Activated naive CD4-positive, alpha-beta T cell treated with anti-CD3 and anti-CD28 coated beads for 36 hours (primary cell): ENCODE measurements around the gene TPST2. TPM values are rescaled to one million over a fixed set of nuclear protein-coding genes. Genes with fewer than 3 reads are reported as not detected.

Source experiments
- CTCF ChIA-PET: fragments of 350-600 bp; sonication (Branson Sonifier 250); formaldehyde crosslinking; loops from one replicate; lab custom pipeline; 2021; ENCODE audit warnings: antibody characterized with exemption; lab: Charles Lee
- DNase-seq: peaks from one replicate; pipeline ENCODE4 v3.0.0-alpha.2; 2020
- H3K27ac Mint-ChIP-seq: one replicate; pipeline ENCODE4 v1.8.0; 2021; ENCODE audit warnings: mild to moderate bottlenecking, mixed read lengths
- H3K27me3 Mint-ChIP-seq: one replicate; pipeline ENCODE4 v1.8.0; 2021; ENCODE audit warnings: low read depth, mixed read lengths
- H3K36me3 Mint-ChIP-seq: one replicate; pipeline ENCODE4 v1.8.0; 2021; ENCODE audit warnings: low read depth, mixed read lengths
- H3K4me1 Mint-ChIP-seq: one replicate; pipeline ENCODE4 v1.8.0; 2021; ENCODE audit warnings: low read depth, mixed read lengths
- H3K4me3 Mint-ChIP-seq: one replicate; pipeline ENCODE4 v1.8.0; 2021; ENCODE audit warnings: mild to moderate bottlenecking, moderate library complexity, mixed read lengths
- H3K9me3 Mint-ChIP-seq: one replicate; pipeline ENCODE4 v1.8.0; 2021; ENCODE audit warnings: mixed read lengths
- intact Hi-C: fragments of 100-400 bp; cut with micrococcal nuclease; formaldehyde crosslinking; loops from one replicate; pipeline ENCODE4 v1.15.1; 2023
- total RNA-seq, 2 experiments: library from RNA; stranded (reverse); gene quantifications; one replicate each; pipeline ENCODE4 v1.2.3, GENCODE V29; 2021

TPST2 gene
- total RNA-seq, 2 experiments from 2014 or later: 21.0 to 21.9 TPM

DNA sequence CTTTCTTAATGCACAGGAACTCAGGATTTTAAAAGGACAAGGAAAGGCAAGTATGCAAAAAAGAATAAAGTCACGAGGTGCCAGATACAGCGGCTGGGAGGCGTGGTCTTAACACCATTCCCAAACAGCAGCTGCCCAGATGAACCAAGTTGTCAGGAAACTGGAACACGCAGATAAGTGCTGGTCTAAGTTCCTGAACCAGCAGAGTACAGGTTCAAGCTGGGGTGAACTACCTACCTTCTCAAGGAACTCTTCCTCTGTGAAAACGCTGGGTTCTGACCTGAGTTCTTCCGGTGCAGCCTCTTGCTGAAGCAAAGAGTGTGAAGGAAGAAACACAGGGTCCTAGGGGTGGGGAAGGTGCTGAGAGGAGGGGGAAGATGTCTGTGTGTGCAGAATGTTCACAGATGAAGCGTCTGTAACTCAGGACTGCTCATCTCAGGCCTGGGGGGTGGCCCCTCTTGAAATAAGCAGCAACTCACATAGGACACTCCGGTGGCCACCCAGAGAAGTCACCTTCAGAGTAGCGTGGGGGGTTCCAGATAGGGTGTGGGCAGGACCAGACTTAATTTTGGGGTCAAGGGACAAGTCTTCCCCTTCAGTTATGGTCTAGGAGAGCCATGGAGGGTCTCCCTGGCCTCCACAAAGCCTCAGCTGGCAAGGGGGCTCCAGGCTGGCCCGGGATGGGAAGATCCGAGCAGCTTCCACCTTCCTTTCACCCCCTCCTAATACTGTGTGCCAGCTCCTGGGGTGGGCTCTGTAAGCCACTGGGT is 3.2 kb downstream of the TPST2 start:
- CTCF ChIA-PET: interaction anchor here (0.8 to 1.0 kb wide), 2 partner anchors 15 to 42 kb away, joined by 3 read pairs; no protein-coding TSS in a partner anchor
- intact Hi-C loops: loop anchor here (5.0 kb wide), 1 partner anchor 74 kb away; the partner anchor contains the start of gene TFIP11
- Mint-ChIP-seq H3K27me3 (no peaks in the 10 kb centered on the region), H3K4me1 (peaks cover 33% of the 10 kb centered on the region), H3K4me3 (no peak overlapping the region), H3K27ac (no peak overlapping the region), H3K36me3 (peaks cover 1% of the 10 kb centered on the region), H3K9me3 (peaks cover 4% of the 10 kb centered on the region)
- peak; percentile 21 for DNase-seq

DNA sequence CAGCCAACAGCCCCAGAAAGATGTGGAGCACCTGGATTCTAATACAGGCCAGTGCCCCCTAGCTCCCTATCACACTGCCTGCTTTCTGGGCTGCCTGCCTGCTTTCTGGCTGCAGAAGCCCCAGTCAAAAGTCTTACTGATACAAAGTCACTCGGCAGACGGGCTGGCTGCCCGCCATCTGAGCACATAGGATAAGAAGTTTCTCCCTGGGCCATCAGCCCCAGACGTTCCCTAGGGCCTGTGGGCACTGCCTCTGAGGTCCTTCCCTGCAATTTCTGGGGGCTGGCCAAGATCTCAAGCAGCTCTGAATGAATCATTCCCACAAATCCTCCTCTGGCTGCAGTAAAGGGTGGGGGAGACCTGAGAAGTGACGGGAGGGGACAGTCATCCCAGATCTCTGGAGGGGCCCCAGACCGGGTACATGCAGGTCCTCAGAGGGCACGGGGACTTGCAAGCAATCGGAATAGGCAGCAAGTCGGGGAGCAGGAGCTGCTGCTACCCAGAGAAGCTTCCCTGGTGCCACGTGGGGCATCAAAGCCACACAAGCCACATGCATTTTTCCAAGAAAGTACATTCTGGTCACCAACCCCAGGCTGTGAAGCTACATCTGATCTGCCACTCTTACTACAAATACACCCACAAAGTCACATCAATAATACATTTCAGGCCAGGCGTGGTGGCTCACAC is 4.7 kb downstream of the TPST2 start:
- H3K4me3 Mint-ChIP-seq: no peak overlapping the region
- intact Hi-C loops: loop anchor here (5.0 kb wide), 1 partner anchor 73 kb away; the partner anchor contains the start of gene TFIP11
- H3K9me3 Mint-ChIP-seq: peaks cover 4% of the 10 kb centered on the region
- no peak overlapping the region for H3K27ac Mint-ChIP-seq
- no peak for DNase-seq
- H3K36me3 Mint-ChIP-seq: peaks cover 1% of the 10 kb centered on the region
- no peaks in the 10 kb centered on the region for H3K27me3 Mint-ChIP-seq
- CTCF ChIA-PET: interaction anchor here (0.6 kb wide), 1 partner anchor 216 kb away, joined by 3 read pairs; no protein-coding TSS in a partner anchor
- H3K4me1 Mint-ChIP-seq: peaks cover 41% of the 10 kb centered on the region

DNA sequence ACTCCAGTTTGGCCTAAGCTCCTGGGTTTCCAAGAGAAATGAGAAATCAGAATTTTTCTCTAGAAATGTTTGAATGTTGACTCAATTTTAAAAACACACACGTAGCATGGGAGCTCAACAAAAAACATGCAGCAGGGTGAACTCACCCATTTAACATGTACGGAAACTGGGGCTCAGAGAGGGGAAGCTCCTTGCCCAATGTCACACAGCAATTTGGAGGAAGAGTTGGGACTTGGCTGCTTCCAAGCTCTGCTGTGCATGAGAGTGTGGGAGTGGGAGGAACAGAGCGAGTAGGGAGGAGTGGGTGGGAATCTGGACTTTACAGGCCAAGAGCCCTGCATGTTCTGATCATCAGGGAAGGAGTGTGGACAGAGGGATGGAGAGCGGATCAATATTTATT is 5.9 kb downstream of the TPST2 start:
- Mint-ChIP-seq H3K4me3 (no peak overlapping the region), H3K36me3 (peaks cover 1% of the 10 kb centered on the region), H3K4me1 (peaks cover 51% of the 10 kb centered on the region), H3K27me3 (no peaks in the 10 kb centered on the region), H3K27ac (no peak overlapping the region), H3K9me3 (peaks cover 4% of the 10 kb centered on the region)
- CTCF ChIA-PET: no interaction called here
- intact Hi-C loops: no loop called here
- no peak for DNase-seq

DNA sequence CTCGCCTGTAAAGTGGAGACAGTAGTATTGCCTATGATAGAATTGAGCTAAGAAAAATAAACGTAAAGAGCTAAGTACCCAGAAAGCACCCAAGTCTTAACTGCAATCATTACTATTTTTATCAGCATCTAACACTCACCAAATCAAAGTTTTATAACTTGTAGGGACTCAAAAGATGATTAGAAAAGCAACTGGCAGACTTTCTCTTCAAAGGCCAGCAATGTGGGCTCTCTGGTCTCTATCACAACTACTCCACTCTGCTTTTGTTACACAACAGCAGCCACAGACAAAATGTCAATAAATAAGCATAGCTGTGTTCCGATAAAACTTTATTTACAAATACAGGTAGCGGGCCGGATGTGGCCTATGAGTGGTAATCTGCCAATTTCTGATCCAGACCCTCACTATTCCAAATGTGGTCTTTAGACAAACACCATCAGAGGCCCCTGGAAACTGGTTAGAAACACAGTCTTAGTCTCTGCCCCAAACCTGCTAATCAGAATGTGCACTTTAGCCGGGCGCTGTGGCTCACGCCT is 8.2 kb downstream of the TPST2 start:
- peaks cover under 1% of the 10 kb centered on the region for H3K36me3 Mint-ChIP-seq
- intact Hi-C loops: no loop called here
- H3K9me3 Mint-ChIP-seq: no peaks in the 10 kb centered on the region
- DNase-seq: no peak
- CTCF ChIA-PET: no interaction called here
- no peaks in the 10 kb centered on the region for H3K27me3 Mint-ChIP-seq
- no peak overlapping the region for H3K4me3 Mint-ChIP-seq
- no peak overlapping the region for H3K27ac Mint-ChIP-seq
- H3K4me1 Mint-ChIP-seq: peaks cover 39% of the 10 kb centered on the region

DNA sequence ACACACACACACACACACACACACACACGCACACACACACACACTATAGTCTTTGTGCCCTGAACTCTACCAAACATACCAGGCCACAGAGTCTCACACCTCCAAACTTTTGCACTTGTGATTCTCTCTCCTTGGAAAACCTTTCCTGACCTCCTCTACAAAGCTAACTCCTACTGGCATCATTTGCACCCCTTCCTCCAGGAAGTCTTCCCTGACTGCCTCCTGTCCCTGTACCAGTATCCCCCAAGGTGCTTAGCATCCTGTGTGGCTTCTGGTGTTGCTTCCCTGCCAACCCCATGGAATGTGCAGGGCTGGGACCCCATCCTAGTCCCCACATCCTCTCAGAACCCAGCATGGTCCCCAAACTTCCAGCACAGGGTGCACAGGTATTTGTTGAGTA is 8.9 kb downstream of the TPST2 start:
- DNase-seq: no peak
- H3K4me1 Mint-ChIP-seq: peaks cover 38% of the 10 kb centered on the region
- intact Hi-C loops: no loop called here
- H3K4me3 Mint-ChIP-seq: no peak overlapping the region
- no peaks in the 10 kb centered on the region for H3K27me3 Mint-ChIP-seq
- CTCF ChIA-PET: no interaction called here
- H3K9me3 Mint-ChIP-seq: no peaks in the 10 kb centered on the region
- H3K36me3 Mint-ChIP-seq: peaks cover 4% of the 10 kb centered on the region
- H3K27ac Mint-ChIP-seq: no peak overlapping the region

DNA sequence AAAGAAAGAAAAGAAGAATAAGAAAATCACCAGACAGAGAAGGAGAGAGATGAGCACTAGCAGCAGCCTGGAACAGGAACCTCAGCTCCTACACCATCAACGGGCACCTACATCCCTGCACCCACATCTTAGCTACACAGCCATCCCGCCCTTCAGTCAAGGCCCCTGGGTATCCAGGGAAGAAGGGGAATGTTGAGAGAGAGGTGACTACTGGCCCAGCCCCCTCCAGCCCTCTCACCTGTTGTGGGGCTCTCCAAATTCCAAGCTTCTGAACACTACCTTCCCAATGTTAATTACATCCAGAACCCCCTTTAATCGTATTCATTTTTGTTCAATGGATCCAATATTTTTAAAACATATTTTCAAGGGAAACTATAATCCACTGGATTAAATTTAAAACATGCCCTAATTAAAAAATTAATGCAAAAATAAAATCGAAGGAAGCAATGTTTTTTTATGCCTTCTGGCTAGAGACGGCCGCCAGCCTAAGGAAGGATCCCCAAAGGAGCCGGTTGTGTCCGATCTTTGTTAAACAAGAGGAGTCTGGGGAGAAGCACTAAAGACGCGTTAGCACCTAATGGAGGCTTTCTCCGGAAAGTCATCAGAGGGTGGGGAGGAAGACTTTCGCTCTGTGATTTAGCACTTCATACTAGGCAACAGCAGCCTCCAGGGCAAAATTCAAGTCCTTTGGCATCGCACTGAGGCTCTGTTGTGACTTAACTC is 9.5 kb downstream of the TPST2 start:
- Mint-ChIP-seq H3K36me3 (peaks cover 4% of the 10 kb centered on the region), H3K27me3 (no peaks in the 10 kb centered on the region), H3K4me1 (peaks cover 36% of the 10 kb centered on the region), H3K27ac (peak overlapping the region; percentile 78), H3K9me3 (no peaks in the 10 kb centered on the region), H3K4me3 (peak overlapping the region; percentile 57)
- intact Hi-C loops: no loop called here
- CTCF ChIA-PET: interaction anchor here (1.9 kb wide), 1 partner anchor 44 kb away, joined by 4 read pairs; no protein-coding TSS in a partner anchor
- DNase-seq: no peak

DNA sequence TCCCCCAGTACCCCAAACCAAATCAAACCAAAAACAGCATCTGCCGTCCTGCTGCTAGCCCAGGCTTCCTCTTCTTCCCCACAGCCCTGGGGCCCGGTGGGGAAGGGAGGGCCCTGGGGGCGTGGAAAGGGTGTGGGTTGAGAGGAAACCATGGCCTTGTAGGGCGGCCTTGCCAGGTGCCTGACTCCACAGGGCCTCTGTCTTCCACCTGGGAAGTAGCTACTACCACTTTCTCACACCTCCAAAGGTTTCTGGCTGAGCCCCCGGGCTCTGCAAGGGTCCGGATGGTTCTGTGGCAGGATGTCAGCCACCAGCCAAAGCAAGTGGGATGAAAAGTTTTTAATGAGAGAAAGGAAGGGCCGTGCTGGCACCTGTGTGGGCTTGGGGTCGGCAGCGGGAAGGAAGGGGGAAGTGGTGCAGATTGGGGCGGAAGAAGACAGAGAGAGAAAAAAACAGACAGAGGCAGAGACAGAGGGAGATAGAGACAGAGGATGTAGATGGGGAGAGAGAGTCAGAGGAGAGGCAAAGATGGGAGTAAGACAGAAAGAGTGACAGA is 10.5 kb downstream of the TPST2 start:
- peak; percentile 67 for DNase-seq
- intact Hi-C loops: loop anchor here (1.0 kb wide), 1 partner anchor 11 kb away; the partner anchor contains the start of gene TPST2
- H3K27ac Mint-ChIP-seq: peak overlapping the region; percentile 78
- H3K9me3 Mint-ChIP-seq: no peaks in the 10 kb centered on the region
- CTCF ChIA-PET: interaction anchor here (1.9 kb wide), 1 partner anchor 45 kb away, joined by 4 read pairs; no protein-coding TSS in a partner anchor
- H3K27me3 Mint-ChIP-seq: no peaks in the 10 kb centered on the region
- peaks cover 4% of the 10 kb centered on the region for H3K36me3 Mint-ChIP-seq
- H3K4me3 Mint-ChIP-seq: peak overlapping the region; percentile 57
- peaks cover 38% of the 10 kb centered on the region for H3K4me1 Mint-ChIP-seq

DNA sequence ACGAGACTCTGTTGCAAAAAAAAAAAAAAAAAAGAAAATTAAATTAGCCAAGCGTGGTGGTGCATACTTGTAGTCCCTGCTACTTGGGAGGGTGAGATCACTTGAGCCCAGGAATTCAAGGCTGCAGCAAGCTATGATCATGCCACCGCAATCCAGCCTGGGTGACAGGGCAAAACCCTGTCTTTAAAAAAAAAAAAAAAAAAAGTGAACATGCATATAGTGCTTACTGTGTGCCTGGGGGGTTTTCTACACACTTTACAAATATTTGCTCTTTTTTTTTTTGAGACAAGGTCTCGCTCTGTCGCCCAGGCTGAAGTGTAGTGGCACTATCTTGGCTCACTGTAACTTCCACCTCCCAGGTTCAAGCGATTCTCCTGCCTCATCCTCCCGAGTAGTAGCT is 12.9 kb downstream of the TPST2 start:
- Mint-ChIP-seq H3K4me3 (no peak overlapping the region), H3K27ac (no peak overlapping the region), H3K9me3 (no peaks in the 10 kb centered on the region), H3K4me1 (peaks cover 54% of the 10 kb centered on the region), H3K27me3 (no peaks in the 10 kb centered on the region), H3K36me3 (peaks cover 6% of the 10 kb centered on the region)
- DNase-seq: no peak
- CTCF ChIA-PET: interaction anchor here (1.2 kb wide), 1 partner anchor 12 kb away, joined by 3 read pairs; no protein-coding TSS in a partner anchor
- intact Hi-C loops: no loop called here

DNA sequence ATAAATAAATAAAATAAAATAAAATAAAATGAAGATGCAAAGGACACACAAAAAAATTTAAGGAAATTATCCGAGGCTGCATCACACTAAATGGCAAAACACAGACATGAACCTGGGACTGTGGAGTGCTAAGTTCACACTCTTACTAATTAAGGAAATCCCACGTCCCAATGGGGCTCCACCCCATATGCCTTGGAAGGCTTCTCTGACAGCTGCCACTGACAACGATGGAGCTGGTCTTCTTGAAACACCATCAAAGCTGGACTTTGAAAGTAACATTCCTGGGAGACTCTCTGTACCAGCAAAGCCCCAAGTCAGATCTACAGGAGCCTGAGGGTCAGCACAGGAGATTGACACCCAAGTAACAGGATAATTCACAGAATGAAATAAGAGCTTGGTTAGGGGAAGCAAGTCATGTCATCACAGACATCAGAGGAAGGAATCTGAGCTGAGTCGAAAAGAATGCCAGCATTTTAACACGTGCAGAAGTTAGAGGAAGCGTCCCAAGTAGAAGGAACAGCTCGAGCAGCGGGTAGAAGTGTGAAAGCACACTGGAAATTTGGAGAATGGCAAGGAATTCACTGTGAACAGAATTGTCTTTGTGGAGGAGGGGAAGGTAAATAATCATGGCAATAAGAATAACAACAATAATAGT is 13.8 kb downstream of the TPST2 start:
- Mint-ChIP-seq H3K27ac (no peak overlapping the region), H3K27me3 (no peaks in the 10 kb centered on the region), H3K4me3 (no peak overlapping the region), H3K36me3 (peaks cover 6% of the 10 kb centered on the region), H3K4me1 (peaks cover 50% of the 10 kb centered on the region), H3K9me3 (no peaks in the 10 kb centered on the region)
- CTCF ChIA-PET: no interaction called here
- intact Hi-C loops: no loop called here
- DNase-seq: no peak

DNA sequence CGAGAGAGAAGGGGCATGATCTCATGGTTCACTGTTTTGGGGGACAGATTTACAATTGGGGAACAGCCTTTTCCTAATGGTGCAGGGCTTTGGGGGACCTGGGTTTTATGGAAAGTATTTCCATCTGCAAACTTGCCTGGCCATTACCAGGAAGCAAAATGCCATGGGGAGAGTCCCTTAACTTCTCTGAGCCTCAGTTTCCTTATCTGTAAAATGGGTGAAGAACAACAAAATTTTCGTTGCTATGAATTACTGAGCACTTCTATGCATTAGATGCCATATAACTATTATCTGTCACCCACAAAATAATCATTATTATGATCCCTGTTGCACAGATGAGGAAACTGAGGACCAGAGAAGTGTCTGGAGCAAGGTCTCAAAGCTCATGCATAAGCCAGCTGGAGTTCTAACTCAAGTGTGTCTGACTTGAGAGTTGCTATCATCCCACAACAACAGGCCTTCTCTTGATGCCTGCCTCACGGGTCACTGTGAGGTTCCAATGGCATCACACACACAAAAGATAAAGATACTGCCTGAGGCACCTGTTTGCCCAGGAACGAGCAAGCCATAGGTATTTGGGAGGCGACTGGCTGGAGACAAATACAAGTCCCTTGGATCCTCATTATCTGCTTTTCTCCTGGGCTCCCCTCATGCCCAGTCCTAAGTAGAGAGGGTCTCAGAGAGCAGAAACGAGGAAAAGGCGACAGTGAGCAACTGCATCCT is 15.8 kb downstream of the TPST2 start:
- CTCF ChIA-PET: no interaction called here
- H3K4me1 Mint-ChIP-seq: peaks cover 32% of the 10 kb centered on the region
- intact Hi-C loops: no loop called here
- no peak overlapping the region for H3K4me3 Mint-ChIP-seq
- no peak for DNase-seq
- peaks cover 6% of the 10 kb centered on the region for H3K36me3 Mint-ChIP-seq
- no peaks in the 10 kb centered on the region for H3K9me3 Mint-ChIP-seq
- H3K27ac Mint-ChIP-seq: no peak overlapping the region
- H3K27me3 Mint-ChIP-seq: no peaks in the 10 kb centered on the region
